ENCODE measurements around the gene BRD7.

The BRD7 gene

DNA sequence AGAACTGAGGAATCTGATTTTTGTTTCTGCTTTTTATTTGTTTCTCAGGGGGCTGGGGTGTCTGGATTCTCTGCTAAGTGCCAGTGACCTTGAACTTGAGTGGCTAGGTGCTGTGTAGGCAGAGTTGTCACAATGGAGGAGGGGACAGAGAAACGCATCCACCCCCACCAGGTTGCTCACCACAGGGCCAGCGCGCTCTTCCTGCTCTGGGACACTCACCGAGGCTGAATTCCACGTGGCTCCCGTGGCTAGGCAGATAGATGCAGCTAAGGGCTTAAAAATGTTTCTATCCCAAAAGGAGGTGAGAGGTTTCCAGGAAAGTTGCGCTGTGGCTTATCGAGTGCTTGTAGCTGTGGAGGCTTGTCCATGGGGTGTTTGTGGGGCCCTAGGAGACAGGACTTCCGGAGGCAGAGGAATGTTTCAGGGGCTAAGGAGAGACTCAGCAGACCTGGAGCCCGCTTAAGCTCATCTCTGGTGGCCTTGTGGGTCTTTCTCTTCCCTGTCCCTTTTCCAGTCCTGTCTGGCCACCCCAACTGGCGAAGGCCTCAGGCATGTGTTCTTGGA is 65.7 kb downstream of the BRD7 start:
- DNase-seq, result no peak

DNA sequence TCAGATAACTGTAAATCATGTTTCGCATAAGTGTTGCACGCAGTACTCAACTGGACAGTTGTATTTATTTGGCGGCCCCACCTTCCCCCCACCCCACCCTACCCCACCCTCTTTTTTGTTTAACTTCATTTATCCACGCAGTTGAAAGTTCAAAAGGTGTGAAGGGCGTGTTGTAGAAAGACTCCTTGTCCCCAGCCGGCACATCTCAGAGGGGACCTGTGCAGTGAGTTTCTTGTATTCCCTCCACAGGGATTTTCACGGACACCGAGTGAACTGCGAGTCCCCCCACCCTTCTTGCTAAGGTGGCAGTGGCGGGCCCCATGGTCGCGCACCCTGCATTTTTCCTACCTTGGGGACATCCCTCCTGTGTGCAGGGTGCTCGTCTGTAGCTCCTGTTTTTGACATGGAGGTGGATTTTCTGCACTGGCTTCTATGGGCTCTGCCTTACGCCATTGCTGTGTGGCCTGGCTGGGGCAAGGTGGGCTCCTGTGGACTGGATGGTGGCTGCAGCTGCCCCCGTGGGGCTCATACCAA is 66.2 kb downstream of the BRD7 start:
- DNase-seq, result no peak

- no peak for DNase-seq
Measured at GRCh38 chr16:50301626-50302471, 66.9 kb downstream of the BRD7 start.

- DNase-seq, result no peak
Measured at GRCh38 chr16:50300942-50301625, 67.7 kb downstream of the BRD7 start.

- DNase-seq, result no peak
Measured at GRCh38 chr16:50299508-50300105, 69.2 kb downstream of the BRD7 start.

DNA sequence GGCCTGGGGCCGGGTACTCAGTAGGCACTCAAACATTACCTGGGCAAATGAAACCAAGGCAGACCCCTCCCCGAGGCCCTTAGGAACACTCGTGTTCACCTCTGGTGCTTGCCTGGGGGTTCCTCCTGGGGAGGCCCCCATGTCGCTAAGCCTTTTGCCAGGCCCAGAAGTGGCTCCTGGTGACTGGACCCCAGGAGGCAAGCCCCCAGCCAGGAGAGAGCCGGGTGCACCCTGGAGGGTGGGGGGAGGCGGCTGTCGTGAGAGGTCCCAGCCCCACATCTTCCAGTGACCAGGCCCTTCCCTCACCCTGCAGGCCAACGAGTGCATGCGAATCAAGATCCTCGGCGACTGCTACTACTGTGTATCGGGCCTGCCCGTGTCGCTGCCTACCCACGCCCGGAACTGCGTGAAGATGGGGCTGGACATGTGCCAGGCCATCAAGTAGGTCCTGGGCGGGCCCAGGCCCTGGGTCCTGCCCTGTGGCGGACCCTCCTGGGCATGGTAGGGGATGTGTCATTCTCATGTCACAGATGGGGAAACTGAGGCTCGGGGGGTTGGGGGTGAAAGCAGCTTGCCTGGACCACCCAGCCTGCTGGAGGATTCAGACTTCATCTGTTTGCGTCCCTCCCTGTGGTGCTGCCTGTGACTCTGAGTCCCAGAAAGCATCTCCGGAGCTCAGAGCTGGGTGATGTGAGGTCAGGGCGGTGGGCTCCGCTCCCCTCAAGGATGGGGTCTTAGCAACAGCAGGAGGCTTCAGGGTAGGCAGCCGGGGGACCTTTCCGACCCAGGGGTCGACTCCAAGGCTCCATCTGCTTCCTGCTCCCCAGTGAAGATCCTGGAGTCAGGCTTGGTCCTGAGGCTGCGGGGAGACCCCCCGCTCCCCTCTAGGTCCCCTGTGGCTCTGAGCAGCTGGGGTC is 69.9 kb downstream of the BRD7 start:
- no peak for DNase-seq

- DNase-seq, result no peak
Measured at GRCh38 chr16:50298075-50298460, 70.7 kb downstream of the BRD7 start.

DNA sequence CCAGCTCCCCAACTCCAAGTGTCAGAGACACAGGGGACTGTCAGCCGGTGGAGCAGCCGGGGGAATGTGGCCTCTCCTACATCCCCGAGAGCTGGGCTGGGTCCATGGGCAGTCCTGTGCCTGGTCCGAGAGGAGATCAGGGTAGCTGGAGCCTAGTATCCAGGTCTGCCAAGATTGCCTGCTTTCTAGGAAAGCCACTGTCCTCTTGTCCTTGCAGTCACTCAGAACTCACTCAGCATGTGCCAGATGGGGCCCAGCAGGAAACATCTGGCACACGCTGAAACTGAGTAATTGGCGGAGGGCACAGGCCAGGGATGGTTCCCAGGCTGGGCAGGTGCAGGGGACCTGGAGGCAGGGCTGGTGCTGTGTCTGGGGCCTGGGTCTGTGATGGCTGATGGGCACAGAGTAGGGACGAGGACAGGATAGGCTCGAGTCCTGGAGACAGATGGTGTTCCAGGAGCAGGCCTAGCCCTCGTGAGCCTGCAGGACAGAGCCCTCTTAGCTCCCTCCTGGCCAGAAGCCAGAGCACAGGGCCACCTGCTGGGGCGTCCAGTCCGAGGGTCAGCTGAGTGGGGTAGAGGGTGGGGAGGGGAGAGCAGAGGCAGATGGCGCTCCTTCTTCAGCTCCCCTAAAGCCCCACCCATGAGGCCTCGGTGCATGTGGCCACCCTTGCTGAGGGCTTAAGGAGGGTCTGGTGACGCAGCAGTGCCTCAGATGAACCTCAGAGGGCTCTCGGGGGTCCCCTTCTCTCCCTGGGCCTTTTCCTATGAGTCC is 71.3 kb downstream of the BRD7 start:
- no peak for DNase-seq

- no peak for DNase-seq
Measured at GRCh38 chr16:50296807-50297206, 72.0 kb downstream of the BRD7 start.

GRCh38 chr16:50295541-50296132 is 73.2 kb downstream of the BRD7 start:
- DNase-seq, result no peak

DNA sequence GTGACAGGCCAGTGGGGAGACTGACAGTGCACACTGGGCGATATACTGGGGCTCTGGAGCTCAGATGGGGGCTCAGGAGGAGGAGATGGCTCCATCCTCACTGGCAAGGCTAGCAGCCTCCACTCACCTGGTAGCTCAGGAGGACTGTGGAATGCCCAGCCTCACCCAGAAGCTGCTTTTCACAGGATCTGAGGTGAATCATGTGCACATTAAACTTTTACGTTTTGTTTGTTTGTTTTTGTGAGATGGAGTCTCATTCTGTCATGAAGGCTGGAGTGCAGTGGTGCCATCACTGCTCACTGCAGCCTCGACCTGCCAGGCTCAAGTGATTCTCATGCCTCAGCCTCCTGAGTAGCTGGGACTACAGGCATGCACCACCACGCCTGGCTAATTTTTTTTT is 73.8 kb downstream of the BRD7 start:
- no peak for DNase-seq

GRCh38 chr16:50293994-50294855 is 74.6 kb downstream of the BRD7 start:
- DNase-seq, result no peak

DNA sequence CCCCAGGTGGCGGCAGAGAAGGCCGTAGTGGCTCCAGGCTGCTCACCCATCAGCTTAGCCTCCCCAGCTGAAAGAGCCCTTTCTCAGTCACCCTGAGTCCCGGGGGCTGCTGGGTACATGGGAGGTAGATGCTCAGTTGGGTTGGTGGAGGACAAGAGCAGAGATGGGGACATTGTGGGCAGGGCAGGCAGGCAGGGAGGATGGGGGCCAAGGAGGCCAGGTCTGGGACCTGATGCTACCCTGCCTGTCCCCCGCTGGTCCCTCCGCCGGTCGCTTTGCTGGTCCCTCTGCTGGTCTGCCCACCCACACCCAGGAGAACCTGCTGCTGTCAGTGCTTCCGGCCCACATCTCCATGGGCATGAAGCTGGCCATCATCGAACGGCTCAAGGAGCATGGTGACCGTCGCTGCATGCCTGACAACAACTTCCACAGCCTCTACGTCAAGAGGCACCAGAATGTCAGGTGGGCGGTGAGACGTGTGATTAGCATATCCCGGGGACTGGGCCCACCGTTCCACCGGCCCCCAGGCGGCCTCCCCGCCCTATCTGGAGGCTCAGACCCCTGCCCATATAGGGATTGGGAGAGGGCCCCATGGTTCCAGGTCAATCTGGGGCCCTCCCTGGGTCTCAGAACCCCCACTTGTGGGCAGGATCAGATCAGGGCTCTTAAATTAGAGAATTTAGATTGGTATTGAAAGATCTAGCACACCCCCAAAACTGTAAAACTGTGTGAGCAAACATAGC is 75.6 kb downstream of the BRD7 start:
- DNase-seq, result no peak

- no peak for DNase-seq
Measured at GRCh38 chr16:50292566-50292948, 76.2 kb downstream of the BRD7 start.

DNA sequence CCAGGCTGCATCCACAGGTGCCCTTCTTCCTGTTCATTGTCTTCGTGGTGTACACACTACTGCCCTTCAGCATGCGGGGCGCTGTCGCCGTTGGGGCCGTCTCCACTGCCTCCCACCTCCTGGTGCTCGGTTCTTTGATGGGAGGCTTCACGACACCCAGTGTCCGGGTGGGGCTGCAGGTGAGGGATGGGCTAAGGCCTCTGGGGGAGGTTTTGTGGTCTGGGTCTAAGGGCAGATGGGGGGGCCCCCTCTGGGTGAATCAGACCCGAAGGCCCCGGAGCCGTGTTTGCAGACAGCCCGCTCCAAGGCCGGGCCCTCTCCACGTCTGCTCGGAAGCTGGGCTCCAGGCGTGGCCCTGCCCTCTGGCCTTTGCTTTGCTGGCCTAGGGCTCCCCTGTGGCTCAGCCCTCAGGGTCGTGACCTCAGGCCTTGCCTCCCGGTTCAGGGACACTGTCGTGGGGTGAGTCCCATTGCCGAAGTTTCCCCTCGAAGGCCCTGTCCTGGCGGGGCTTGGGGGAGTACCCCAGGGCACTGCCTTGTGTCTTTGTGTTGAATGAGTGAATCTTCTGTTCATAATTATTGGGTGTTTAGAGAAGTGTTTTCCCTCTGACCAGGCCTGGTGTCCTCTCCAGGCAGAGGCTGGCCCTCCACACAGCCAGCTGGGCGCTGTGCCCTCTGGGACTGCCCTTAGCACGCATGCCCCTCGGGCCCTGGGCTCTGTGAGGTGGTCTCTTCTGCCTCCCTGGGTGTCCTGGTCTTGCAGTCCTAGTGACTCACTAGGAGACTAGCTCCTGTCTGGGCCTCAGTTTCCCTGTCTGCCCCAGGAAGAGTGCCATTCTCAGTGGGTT is 76.8 kb downstream of the BRD7 start:
- DNase-seq, result no peak

DNA sequence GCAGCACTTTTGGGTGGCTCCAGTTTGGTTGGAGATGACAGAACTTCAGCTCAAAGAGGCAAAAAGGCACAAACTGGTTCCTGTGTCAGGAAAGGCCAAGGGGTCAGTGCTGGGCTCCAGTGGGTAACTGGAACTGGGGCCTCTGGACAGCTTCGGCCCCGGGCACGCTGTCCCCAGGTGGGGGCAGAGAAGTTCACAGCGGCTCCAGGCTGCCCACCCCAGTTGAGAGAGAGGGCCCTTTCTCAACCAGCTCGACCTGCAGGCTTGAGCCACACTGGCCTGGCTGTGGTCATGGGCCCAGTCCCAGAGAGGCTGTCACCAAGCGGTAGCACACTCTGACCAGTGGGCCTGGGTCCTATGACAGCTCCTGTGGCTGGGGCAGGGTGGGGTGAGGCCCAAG is 77.9 kb downstream of the BRD7 start:
- DNase-seq, result no peak

- DNase-seq, result no peak
Measured at GRCh38 chr16:50289950-50290764, 78.6 kb downstream of the BRD7 start.

DNA sequence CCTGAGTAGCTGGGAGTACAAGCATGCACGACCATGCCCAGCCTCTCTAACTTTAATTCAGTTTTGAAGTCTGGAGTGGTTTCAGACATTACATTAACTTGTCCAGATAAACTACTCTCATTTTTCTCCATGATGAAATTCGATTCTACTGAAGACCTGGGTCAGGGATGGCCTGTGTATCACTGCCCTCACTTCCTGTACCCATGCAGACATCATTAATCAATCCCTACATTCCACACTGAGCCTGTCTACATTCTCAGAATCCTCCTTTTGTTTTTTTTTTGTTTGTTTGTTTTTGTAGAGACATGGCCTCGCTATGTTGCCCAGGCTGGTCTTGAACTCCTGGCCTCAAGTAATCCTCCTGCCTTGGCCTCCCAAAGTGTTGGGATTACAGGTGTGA is 79.9 kb downstream of the BRD7 start:
- DNase-seq, result no peak

Measured in stimulated activated CD4-positive, alpha-beta T cell treated with anti-CD3 and anti-CD28 coated beads, Interleukin-15, amount 100 ng/mL, for 24 hours (primary cell).